NCI-H187 treated with DMSO at 0.1 percent for 48 hours (cell line): ENCODE data around the gene PC.

Source experiments
- DNase-seq: peaks from one replicate; lab custom pipeline; 2025; lab: John Stamatoyannopoulos, UW

PC gene

DNA sequence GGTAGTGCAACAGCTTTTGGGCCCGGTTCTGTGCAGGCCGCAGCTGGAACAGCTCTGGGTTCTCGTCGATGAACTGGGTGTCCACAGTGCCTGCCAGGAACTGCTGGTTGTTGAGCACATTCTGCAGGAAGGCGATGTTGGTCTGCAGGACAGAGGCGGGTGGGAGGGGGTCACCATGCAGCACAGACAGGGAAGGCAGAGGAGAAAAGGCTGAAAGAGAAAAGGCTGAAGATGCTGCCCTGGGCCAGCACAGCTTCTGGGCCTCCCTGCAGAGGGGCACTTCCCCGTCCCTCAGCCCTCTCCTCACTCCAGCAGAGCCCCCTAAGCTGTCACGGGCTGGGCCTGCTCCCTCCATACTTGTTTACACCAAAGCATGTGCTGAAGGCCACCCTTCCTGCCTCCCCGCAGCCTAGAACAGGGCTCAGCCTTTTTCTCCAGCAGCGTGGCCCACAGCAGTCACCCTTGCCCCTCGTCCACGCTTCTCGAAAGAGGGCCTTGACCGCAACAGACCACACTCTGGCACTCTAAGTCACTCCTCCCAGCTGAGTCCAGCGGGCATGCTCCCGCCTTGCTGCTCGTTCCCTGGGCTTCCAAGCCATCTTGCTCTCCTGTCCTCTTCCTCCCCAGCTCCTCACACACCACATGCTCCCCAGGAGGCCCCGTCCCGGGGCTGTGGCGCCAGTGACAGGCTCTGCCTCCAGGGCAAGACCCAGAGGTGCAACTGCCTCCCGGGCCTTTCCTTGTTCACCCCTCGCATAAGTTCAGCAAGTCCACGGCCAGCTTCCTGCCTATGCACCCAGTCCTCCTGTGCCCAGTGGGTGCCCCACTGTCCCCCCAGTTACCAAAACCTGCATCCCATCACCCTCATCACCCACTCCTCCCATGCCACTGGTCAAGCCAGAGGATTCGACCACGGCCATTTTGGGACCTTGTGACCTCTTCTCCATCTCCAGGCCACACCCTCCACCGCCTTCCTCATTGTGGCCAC, 104.6 kb downstream of the PC start:
- DNase-seq = no peak

DNA sequence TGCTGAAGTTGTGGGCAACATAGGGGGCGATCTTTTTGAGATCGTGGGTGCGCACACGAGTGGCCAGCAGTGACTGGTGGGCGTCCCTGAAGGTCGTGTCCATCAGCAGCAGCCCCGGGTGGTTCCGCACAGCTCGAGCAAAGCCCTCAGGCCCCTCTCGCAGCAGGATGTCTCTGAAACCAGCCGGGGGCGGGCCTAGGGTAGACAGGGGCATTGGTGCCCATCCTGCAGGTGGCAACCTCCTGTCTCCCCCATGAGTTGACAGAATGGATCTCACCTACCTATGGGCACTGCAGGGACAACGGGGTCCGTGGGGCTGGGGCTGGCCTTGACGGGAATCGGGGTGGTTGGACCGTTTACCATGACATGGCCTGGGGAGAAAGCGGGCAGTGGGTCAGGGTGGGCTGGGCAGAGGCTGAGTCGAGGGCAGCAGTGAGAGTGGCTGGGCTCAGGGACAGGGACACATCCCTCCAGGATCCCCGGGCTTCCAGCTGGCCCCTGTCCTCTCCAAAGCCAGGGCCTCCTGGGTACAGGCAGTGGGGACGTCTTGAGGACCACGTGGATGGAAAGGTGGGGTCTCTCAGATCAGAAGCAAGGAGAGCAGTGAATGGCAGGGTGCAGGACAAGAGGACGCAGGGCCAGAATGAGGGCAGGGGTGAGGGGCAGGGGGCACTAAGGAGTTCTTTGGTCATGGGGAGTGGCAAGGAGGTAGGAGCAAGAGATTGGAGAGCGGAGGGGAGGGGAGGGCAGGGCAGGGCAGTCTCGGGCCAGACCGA, 105.5 kb downstream of the PC start:
- no peak for DNase-seq

DNA sequence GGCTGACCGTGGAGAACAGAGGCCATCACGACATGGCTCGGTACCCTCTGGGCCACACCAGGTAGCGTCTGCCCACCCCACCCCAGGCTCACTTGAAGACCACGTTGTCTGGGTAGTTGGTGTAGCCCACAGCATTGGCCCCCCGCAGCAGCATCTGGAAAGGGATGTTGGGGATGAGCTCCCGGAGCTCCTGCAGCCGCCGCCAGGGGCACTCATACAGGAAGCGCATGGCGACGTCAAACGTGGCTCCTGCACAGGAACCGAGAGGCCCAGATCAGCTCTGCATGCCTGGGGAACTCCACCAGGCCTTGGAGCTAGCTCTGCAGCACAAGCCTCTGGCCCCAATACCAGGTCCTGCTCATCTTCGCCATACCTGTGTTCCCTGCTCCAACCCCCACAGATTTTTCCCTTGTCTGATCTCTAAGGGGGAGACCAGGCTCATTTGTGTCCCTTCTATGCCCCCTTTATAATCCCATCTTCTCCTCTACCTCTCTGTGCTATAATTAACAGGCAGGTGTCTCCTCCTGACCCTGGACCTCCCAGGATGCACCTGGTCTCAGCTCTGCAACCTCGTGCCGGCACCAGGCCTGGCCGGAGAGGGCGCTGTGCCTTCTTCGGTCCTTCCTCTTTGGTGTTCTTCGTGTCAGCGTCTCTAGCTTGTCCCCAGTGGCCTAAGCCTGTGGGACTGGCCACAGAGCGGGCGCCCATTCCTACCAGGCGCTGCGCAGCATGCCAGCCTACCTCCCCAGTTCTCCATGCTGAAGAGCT, 106.3 kb downstream of the PC start:
- no peak for DNase-seq

DNA sequence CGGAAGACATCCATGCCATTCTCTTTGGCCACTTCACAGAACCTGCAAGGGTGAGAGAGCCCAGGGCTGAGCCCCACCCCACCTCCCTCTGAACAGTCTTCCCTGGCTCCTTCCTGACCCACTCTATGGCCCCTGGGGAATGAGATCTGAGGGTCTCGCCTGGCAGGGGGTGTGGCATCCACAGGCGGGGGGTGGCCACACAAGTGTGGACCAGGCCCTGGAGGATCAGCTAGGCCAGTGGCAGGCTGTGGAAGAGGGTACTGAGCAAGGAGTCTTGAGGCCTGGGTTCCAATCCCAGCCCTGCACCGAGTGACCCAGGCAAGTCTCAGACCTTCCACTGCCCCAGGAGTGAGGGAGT, 107.0 kb downstream of the PC start:
- no peak for DNase-seq

DNA sequence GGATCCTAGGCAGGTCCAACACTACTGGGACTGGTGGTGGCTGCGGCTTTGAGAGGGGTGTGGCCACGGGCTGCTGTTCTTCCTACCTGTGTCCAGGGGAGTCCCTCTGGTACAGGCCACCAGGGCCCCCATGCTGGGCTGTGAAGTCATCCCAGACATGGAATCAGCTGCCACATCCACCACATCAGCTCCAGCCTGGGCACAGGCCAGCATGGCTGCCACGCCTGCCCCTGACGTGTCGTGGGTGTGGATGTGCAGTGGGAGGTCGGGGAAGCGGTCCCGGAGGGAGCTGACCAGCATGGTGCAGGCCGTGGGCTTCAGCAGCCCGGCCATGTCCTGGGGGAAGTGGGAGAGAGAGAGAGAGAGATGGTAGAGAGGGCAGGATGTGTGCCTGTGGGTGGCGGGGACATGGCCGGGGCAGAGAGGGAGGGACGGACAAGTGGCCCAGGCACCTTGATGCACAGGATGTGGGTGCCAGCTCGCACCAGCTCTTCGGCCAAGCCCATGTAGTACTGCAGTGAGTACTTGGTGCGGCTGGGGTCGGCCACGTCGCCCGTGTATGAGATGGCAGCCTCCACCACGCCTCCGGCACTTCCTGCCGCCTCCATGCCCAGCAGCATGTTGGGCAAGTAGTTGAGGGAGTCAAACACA, 107.5 kb downstream of the PC start:
- no peak for DNase-seq

DNA sequence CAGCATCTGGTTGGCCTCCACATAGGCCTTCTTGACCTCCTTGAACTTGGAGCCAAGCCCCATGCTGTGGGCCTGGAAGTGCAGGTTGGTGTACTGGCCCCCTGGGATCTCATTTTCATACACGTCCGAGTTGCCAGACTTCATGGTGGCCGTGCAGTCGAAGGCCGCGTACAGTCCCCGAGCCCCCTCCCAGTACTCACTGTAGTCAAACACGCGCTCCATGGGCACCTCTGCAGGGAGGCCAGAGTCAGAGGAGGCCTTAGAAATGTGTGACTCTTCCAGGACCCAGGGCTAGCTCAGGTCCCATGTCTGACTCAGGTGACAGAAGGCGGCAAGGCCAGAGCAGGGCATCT, 108.0 kb downstream of the PC start:
- DNase-seq = no peak

DNA sequence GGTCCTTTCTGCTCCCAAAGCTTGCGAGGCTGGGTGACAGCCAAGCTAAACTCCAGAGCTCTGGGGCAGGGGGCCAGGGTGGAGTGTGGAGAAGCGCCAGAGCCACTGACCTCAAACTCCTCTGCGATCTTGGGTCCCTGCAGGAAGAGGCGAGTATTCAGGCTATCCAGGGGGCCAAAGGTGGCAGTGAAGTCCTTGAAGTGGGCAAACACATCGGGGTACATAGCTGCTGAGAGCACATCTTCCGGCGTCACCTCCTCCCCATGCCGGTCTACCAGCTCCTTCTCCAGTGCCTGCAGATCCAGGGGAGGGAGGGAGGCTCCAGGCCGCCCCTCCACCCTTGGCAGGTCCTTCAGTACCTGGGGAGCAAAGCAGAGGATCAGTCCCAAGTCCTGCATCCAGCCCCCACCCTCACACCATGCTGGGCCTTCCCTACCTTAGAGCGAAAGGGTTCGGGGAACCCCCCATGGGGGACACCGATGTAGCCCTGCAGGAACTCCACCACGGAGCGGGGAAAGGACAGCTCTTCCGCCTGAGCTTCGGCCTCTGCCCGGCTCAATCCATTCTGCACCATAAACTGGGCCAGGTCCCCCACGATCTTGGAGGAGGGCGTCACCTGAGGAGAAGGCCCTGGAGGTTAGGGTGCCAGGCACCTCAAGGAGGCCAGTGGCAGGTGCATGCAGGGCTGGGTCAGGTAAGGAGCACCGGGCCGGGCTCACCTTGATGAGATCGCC, 108.5 kb downstream of the PC start:
- no peak for DNase-seq

DNA sequence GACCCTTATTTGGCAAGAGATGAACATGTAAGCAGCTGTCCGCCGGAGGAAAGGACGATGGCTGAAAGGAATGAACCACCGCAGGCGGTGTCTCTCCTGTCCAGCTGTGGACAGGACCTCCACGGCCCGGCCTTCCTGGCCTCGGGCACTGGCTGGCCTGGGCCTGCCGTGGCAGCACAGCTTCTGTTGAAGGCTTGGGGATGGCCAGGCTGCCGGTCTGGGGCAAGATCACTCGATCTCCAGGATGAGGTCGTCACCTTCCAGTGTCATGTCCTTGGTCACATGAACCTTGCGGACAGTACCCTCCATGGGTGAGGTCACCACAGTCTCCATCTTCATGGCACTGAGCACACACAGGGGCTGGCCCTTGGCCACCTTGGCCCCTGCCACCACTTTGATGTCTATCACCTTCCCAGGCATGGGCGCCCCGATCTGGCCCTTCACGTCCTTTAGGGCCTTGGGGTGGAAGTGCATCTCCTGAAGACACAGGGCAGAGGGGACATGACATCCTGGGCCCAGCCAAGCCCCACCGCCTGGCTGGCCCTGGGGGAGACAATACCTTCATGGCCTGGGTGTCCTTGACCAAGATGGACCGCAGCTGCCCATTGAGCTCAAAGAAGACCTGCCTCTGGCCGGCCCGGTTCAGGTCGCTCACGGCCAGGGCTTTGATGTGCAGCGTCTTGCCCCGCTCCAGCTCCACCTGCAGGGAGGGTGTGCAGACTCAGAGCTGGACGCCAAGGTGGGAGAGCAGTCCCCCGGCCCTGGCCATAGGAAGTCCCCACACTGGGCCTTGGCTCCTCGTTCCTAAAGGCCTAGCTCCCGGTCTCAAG, 109.3 kb downstream of the PC start:
- no peak for DNase-seq

DNA sequence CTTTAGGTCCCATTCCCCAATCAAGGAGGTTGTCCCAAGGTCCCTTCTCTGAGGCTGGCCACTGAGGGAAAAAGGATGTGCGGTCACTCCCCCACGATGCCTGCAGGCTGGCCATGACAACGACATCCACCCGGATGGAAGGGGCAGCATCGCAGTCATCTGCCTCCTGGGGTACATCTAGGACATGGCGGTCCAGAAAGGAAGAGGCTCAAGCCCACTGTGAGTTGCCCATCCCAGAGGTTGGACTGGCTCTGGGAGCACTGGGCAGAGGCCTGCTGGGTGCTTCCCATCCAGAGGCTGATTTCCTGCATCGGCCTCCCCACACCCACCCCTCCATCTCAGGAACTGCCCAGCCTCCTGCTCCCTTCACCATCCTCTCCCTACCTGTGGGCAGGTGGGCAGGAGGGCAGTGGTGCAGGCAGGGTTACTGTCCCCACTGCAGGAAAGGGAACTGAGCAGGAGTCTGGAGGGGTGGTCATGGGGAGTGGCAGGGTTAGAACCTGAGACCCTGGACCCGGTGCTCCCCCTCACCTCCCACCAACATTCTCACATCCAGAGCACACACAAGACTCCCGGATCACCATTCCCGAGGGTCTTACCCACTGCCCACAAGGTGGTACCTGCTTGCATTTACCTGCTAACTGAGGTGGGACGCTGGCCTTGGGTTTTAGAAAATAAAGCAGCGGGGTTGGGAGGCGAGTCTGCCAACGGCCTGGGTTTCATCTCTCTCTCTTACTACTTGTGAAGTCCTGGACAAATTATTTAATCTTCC, 110.5 kb downstream of the PC start:
- no peak for DNase-seq

DNA sequence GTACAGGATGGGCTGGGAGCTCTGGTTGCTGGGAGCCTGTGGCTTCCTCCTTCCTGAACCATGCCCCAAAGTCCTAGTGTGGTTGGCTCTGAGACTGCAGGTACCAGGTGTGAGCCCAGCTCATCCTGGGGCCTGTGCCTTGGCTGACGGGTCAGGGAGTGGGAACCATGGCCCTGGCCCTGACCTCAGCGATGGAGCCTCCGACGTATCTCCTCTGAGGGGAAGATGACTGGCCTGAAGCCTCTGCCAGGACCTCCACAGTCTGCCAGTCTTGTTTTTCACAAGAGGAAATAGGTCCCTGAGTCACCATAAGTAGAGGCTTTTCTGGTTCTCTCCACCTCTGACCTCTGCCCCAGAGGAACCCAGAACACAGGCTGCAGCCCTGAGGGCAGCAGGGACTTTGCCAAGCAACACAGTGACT, 111.5 kb downstream of the PC start:
- DNase-seq = no peak

DNA sequence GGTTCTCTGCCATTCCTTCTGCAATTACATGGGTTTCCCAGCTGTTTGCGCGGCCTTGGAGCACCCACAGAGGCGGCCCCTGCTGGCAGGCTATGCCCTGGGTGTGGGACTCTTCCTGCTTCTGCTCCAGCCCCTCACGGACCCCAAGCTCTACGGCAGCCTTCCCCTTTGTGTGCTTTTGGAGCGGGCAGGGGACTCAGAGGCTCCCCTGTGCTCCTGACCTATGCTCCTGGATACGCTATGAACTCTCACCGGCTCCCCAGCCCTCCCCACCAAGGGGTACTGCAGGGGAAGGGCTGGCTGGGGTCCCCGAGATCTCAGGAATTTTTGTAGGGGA, 112.3 kb downstream of the PC start:
- DNase-seq = no peak

DNA sequence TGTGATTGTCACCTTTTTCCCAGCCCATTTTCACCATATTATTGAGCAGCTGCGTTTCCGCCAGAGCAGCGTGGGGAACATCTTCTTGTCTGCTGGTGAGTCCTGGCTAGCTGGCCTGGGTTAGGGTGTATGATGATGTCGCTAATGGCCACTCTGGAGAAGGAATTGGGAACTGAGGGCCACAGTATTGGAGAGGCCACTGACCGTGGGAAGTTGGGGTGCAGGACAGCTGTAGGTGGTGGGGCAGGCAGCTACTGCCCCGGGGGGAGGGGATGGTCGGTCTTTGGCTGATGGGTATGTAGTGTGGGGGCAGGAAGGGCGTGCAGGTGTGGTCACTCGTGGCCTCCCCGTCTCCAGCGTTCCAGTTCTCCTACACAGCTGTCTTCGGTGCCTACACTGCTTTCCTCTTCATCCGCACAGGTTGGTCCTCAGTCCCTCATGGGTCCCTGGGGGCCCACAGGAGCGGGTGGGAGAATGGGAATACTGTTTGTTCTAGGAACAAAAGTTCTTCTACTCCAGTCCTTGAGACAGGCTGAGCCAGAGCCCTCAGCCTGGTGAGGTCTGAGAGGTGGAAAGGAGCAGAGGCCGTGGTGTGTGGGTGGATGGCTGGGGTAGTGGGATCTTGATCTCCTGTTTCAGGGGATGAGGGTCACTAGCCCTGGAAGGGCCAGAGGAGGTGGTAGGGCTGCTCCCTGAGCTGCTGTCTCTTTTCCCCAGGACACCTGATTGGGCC, 112.9 kb downstream of the PC start:
- no peak for DNase-seq

DNA sequence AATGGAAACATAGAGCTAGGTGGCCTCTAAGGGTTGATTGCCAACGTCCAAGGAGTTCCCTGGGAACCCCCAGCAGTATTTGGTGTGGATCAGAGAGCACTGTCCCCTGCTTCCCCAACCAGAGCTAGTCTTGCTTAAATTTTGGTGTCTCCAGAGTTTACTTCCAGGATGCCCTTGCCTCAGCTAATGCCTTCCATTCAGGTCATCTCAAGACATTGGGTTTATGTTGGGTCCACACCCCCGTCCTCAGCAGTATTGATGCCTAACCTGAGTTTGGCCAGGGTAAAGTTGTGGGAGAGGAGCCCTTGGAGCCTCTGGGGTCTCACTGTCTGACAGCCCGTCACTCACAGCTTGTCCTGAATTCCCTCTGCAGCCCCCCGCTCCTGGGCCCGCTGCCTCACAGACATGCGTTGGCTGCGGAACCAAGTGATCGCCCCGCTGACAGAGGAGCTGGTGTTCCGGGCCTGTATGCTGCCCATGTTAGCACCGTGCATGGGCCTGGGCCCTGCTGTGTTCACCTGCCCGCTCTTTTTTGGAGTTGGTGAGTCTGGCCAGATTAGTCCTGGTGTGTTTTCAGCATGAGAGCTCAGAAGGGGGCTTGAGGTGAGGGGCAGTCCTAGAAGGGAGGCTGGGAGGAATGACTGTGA, 113.6 kb downstream of the PC start:
- DNase-seq = no peak

DNA sequence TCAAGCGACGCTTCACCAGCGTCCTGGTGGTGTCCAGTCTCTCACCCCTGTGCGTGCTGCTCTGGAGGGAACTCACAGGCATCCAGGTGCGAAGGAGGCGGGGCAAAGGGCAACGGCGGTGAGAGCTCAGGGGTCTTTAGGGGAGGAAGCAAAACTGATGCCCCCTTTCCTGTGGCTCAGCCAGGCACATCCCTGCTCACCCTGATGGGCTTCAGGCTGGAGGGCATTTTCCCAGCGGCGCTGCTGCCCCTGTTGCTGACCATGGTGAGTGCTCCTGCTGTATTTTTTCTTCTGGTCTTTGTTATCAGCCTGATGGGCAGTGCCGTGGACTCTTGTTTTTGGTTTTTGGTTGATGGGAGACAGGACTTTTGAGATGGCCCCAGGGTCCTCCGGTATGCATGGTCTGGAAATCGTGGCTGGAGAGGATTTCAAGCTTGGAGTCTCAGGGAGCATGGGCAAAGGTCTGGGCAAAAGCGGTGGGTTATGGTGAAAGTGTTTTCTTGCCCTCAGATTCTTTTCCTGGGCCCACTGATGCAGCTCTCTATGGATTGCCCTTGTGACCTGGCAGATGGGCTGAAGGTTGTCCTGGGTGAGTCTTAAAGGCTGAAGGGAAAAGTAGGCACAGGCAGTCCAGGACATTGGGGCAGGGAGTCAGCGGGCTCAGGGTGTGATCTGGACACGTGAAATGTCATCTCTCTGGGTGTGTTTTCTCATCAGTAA, 114.2 kb downstream of the PC start:
- no peak for DNase-seq

DNA sequence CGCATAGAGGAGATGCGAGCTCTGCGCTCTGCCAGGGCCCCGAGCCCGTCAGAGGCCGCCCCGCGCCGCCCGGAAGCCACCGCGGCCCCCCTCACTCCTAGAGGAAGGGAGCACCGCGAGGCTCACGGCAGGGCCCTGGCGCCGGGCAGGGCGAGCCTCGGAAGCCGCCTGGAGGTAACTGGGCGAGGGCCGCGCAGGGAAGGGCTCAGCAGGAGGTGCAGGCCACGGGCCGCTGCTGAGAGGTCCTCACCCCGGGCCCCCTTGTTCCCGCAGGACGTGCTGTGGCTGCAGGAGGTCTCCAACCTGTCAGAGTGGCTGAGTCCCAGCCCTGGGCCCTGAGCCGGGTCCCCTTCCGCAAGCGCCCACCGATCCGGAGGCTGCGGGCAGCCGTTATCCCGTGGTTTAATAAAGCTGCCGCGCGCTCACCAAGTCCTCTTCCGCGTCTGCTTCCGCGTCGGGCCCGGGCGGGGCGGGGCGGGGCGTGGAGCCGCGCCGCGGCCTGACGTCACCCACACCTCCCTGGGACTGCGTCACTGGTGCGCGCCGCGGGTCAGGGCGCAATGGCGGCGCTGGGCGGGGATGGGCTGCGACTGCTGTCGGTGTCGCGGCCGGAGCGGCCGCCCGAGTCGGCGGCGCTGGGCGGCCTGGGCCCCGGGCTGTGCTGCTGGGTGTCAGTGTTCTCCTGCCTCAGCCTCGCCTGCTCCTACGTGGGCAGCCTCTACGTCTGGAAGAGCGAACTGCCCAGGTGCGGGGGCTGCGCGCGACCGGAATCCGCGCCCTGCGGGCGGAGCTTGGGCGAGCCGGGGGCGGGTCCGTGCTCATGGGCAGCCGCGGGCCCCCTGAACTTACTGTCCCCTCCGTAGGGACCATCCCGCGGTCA, 115.0 kb downstream of the PC start, which contains the start of gene RCE1:
RCE1 (plus strand) TSS at position 546 of the 880 bp plus-strand sequence; CDS start at position 561, 15 bp downstream.
- DNase-seq = no peak

DNA sequence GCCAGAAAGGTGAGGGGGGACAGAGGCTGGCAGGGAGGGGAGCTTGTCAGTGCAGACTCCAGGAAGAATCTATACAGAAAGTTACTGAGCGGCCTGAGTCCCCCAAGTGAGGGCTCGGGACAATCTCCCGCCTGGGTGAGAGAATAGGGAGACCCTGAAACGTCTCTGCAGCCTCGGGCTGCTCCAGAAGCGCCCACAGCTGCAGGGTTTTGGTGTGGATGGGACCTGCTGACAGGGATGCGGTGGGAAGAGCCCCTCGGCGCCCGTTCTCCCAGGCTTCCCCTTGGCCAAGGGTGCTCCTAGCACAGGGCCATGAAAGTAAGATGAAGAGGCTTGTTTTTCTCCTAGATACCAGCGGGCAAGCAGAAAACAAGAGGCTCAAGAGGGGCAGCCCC, 115.7 kb downstream of the PC start:
- DNase-seq = no peak

DNA sequence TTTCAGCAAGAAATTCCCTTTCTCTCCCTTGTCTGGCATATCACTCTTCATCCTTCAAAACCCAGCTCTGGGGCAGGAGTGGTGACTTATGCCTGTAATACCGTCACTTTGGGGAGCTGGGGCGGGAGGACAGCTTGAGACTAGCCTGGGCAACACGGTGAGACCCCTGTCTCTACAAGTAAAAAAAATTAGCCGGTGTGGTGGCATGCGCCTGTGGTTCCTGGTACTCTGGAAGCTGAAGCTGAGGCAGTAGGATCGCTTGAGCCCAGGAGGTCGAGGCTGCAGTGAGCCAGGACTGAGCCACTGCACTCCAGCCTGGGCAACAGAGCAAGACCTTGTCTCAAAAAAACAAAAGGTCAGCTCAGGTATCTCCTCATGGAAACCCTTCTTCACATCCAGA, 116.3 kb downstream of the PC start:
- DNase-seq = no peak
